K562 (cell line): ENCODE measurements around the gene KAT6B.

ENCODE experiments used
- CTCF ChIP-seq, 3 experiments: IDR thresholded peaks in 2 of 3; conservative IDR thresholded peaks in 1 of 3; 2 replicates each; pipeline ENCODE4 v1.5.1; 2011 to 2012; ENCODE audit warnings: low read length in 3 of 3, mild to moderate bottlenecking in 3 of 3, control low read depth in 2 of 3, improper control_type of control experiment in 1 of 3, inconsistent platforms in 1 of 3, low read depth in 1 of 3, mixed read lengths in 1 of 3, moderate library complexity in 1 of 3; ENCODE audit not compliant: insufficient read depth in 2 of 3
- KAT7 ChIP-seq: sonication (generic); formaldehyde crosslinking; IDR thresholded peaks from 2 replicates; pipeline ENCODE4 v1.8.0; 2022; ENCODE audit warnings: missing genetic modification reagents, mild to moderate bottlenecking, borderline replicate concordance
- KDM5B ChIP-seq: fragments of 200-600 bp; sonication (generic); IDR thresholded peaks from 2 replicates; pipeline ENCODE4 v1.6.1; 2012; ENCODE audit warnings: low read depth, mild to moderate bottlenecking, moderate library complexity, low read length, control low read depth, inconsistent platforms; ENCODE audit not compliant: insufficient replicate concordance
- RBM39 ChIP-seq: fragments of 200-400 bp; formaldehyde crosslinking; optimal IDR thresholded peaks from 2 replicates; pipeline ENCODE3; 2018; ENCODE audit warnings: low read depth, low read length
- RCOR1 ChIP-seq, 2 experiments: IDR thresholded peaks; 2 replicates each; pipeline ENCODE4 v1.6.1; 2012; ENCODE audit warnings: low read depth in 2 of 2, low read length in 2 of 2, borderline replicate concordance in 1 of 2, improper control_type of control experiment in 1 of 2
- ZNF184 ChIP-seq: sonication (generic); formaldehyde crosslinking; IDR thresholded peaks from 2 replicates; pipeline ENCODE4 v1.5.0; 2020; ENCODE audit warnings: missing genetic modification reagents

DNA sequence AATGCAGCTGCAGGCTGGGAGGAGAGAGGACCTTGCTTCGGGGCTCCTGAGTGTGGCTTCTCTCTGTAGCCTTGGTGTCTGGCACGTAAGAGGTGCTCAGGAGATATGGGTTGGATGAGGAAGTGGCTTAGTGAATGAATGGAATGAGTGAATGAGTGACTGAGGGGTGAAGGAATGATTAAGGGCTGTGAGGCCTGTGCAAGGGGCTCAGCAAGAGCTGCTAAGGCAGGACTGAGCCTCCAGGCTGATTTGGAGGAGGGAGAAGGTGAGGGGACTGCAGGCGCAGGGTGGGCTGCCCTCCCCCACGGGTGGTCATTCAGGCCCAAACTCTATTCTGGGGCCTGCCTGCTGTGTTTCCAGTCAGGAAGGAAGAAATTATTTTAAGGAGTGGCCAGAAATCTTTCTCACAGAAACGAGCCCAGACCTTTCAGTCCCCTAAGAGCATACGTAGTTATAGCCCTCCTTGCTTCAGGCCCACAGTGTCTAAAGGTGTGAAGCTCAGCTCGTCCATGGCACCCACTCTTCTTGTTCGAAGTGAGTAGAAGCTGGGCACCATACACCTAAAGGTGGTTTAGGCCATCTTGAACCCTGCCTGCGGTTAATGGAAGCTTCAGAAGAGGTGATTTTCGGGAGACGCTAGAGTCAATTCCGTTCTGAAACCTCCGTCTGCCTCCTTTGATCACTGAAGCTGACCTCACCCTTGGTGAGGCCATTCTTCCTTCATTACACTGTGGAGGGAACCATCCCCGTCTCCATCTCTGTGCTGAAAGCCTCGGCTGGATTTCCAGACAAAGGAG, 235.5 kb downstream of the KAT6B start:
- TF ChIP-seq RBM39 (no peak), KDM5B (no peak), KAT7 (no peak), ZNF184 (CRISPR knock-in tag) (no peak), RCOR1 (IDR thresholded peaks at IDR 0.05; ENCODE audit: borderline replicate concordance in 1 of 2, low read depth in 2 of 2, low read length in 2 of 2) (no peak), CTCF (IDR thresholded peaks at IDR 0.05 in 2 of 3, conservative IDR thresholded peaks at IDR 0.05 in 1 of 3; ENCODE audit: insufficient read depth in 2 of 3, low read depth in 1 of 3, low read length in 3 of 3) (no peak)
